K562 (cell line): ENCODE results near the gene MAP1LC3B. TPM values are rescaled to one million over a fixed set of nuclear protein-coding genes. Genes with fewer than 3 reads are reported as not detected.
A peak's percentile ranks its signal among the peaks of the same experiment; 100 is the strongest.

Experiments used
- BMI1 ChIP-seq: fragments of 150-350 bp; IDR thresholded peaks from 2 replicates; pipeline ENCODE4 v1.6.1; 2014; ENCODE audit warnings: low read length
- CBFA2T2 ChIP-seq: fragments of 450-650 bp; conservative IDR thresholded peaks from 2 replicates; pipeline ENCODE4 v1.6.1; 2017; ENCODE audit warnings: mild to moderate bottlenecking
- CREM ChIP-seq: IDR thresholded peaks from 2 replicates; pipeline ENCODE4 v1.6.1; 2014; ENCODE audit warnings: antibody characterized with exemption, low read depth
- GTF2F1 ChIP-seq: IDR thresholded peaks from 2 replicates; pipeline ENCODE4 v1.6.1; 2011; ENCODE audit warnings: low read depth, low read length, improper control_type of control experiment
- JUND ChIP-seq, 2 experiments: IDR thresholded peaks; 2 replicates in 1 of 2; 3 replicates in 1 of 2; pipeline ENCODE4 v1.6.1; 2011; ENCODE audit warnings: borderline replicate concordance in 2 of 2, low read depth in 2 of 2, low read length in 2 of 2, improper control_type of control experiment in 1 of 2, missing biosample characterization in 1 of 2, missing genetic modification characterization in 1 of 2, missing genetic modification reagents in 1 of 2
- KLF13 ChIP-seq: fragments of 450-650 bp; IDR thresholded peaks from 2 replicates; pipeline ENCODE4 v1.6.1; 2016; ENCODE audit warnings: missing genetic modification characterization, low read depth, mild to moderate bottlenecking, missing compliant biosample characterization, moderate library complexity, borderline replicate concordance
- LARP7 ChIP-seq: fragments of 450-650 bp; IDR thresholded peaks from 2 replicates; pipeline ENCODE4 v1.6.1; 2016
- NFRKB ChIP-seq: fragments of 450-650 bp; IDR thresholded peaks from 2 replicates; pipeline ENCODE4 v1.6.1; 2016; ENCODE audit warnings: low read depth
- NFXL1 ChIP-seq: fragments of 450-650 bp; formaldehyde crosslinking; IDR thresholded peaks from 2 replicates; pipeline ENCODE4 v1.4.0; 2021; ENCODE audit warnings: mild to moderate bottlenecking
- NR4A1 ChIP-seq, 2 experiments: fragments of 250-450 bp in 1 of 2; fragments of 450-650 bp in 1 of 2; sonication (Bioruptor Pico) in 1 of 2; IDR thresholded peaks; 2 replicates each; pipeline versions ENCODE4 v1.4.0 to v1.6.1; 2016 to 2020; ENCODE audit warnings: mild to moderate bottlenecking in 2 of 2, missing compliant biosample characterization in 1 of 2, missing genetic modification characterization in 1 of 2, moderate library complexity in 1 of 2
- POLR2AphosphoS5 ChIP-seq: IDR thresholded peaks from 2 replicates; pipeline ENCODE4 v1.6.1; 2011; ENCODE audit warnings: mild to moderate bottlenecking, low read depth, low read length, moderate library complexity; ENCODE audit not compliant: control insufficient read depth, insufficient read depth
- SMAD2 ChIP-seq: fragments of 150-350 bp; IDR thresholded peaks from 2 replicates; pipeline ENCODE4 v1.6.1; 2014; ENCODE audit warnings: low read depth, mild to moderate bottlenecking, low read length
- U2AF1 ChIP-seq: fragments of 200-400 bp; formaldehyde crosslinking; optimal IDR thresholded peaks from 2 replicates; pipeline ENCODE3; 2017; ENCODE audit warnings: mild to moderate bottlenecking, low read depth, low read length, moderate library complexity
- YBX1 ChIP-seq: fragments of 450-650 bp; IDR thresholded peaks from 2 replicates; pipeline ENCODE4 v1.7.1; 2016; ENCODE audit warnings: mild to moderate bottlenecking
- ZC3H4 ChIP-seq: sonication (generic); formaldehyde crosslinking; IDR thresholded peaks from 2 replicates; pipeline ENCODE4 v1.9.0; 2021; ENCODE audit warnings: missing genetic modification reagents, borderline replicate concordance
- ZNF57 ChIP-seq: fragments of 450-650 bp; formaldehyde crosslinking; IDR thresholded peaks from 2 replicates; pipeline ENCODE4 v1.4.0; 2020; ENCODE audit warnings: mild to moderate bottlenecking, moderate library complexity
- ZNF75A ChIP-seq: fragments of 450-650 bp; formaldehyde crosslinking; IDR thresholded peaks from 2 replicates; pipeline ENCODE4 v1.4.0; 2020; ENCODE audit warnings: mild to moderate bottlenecking
- polyA plus RNA-seq, 8 experiments: library from polyadenylated mRNA; depleted of rRNA in 4 of 8; stranded (reverse) in 5 of 8; unstranded in 3 of 8; fragments of >200 nt; fragmentation: Nextera tagmentation in 2 of 8; fragmentation: Illumina TruSeq in 1 of 8; extraction: Ambion mirVana in 2 of 8; extraction: Trizol in 1 of 8; gene quantifications; 2 replicates each; pipeline versions ENCODE4 v1.2.1 to v1.2.3, GENCODE V29; 2011 to 2014; ENCODE audit warnings: inconsistent platforms in 1 of 8, missing spikeins in 1 of 8
- total RNA-seq, 7 experiments: library from RNA; depleted of rRNA in 6 of 7; stranded (reverse); fragments of >200 nt in 6 of 7; fragmentation: Illumina TruSeq in 2 of 7; extraction: Trizol in 2 of 7; gene quantifications; 2 replicates each; pipeline versions ENCODE4 v1.2.1 to v1.2.3, GENCODE V29; 2011 to 2021; ENCODE audit warnings: low replicate concordance in 1 of 7
- TF ChIP-seq, protein P1 (sequence below): fragments of 450-650 bp; formaldehyde crosslinking; IDR thresholded peaks from 2 replicates; pipeline ENCODE4 v1.4.0; 2020; ENCODE audit warnings: mild to moderate bottlenecking, moderate library complexity
- TF ChIP-seq, protein P2 (sequence below), 2 experiments: fragments of 450-650 bp; formaldehyde crosslinking in 1 of 2; IDR thresholded peaks; 2 replicates each; pipeline versions ENCODE4 v1.4.0 to v1.6.1; 2014 to 2020; ENCODE audit warnings: mild to moderate bottlenecking in 2 of 2, borderline replicate concordance in 1 of 2, low read depth in 1 of 2

Gene MAP1LC3B
- total and polyA plus RNA-seq, 9 of the 15 experiments (the other 6 are each of a cell fraction or from before 2014, with no cell fraction given): 16.0 to 81.5 (median 36.7) TPM

DNA sequence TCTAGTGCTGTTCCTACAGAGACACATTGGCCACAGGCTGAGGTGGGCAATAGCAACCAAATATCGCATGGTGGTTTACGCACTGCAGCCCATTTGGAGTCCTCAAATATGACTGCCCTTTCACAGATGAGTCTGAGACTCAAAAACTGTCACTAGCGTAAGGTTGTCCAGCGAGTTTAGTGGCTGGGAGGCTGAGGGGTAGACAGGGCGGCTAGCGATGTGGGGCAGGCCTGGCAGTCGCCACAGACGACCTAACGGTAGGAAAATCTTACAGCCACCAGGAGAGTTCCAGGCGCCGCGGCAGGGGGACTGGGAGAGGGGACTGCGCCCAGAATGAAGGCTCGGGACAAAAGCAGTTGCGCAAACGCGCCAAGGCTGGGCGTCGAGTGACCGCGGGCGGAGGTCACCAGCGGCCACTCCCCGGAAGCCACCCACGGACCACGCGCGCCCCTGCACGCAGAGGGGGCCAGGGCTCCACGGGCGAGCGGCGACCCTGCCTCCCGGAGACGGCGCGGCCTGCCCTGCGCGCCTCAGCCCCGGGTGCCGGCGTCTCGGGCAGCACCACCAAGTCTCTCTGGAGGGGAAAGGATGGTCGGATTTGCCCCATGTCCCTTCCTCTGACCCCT, 699 bp upstream of the MAP1LC3B start (continued):
- TF ChIP-seq, protein P1, sequence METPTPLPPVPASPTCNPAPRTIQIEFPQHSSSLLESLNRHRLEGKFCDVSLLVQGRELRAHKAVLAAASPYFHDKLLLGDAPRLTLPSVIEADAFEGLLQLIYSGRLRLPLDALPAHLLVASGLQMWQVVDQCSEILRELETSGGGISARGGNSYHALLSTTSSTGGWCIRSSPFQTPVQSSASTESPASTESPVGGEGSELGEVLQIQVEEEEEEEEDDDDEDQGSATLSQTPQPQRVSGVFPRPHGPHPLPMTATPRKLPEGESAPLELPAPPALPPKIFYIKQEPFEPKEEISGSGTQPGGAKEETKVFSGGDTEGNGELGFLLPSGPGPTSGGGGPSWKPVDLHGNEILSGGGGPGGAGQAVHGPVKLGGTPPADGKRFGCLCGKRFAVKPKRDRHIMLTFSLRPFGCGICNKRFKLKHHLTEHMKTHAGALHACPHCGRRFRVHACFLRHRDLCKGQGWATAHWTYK: peak; percentile 88
- peak; percentile 76; the same call in 1 of the 2 replicates for TF ChIP-seq NFRKB
- no peak for TF ChIP-seq JUND (IDR thresholded peaks at IDR 0.05; ENCODE audit: borderline replicate concordance, low read depth, low read length)
- peak; percentile 5; the same call in 1 of the 3 replicates for TF ChIP-seq JUND (tag; IDR thresholded peaks at IDR 0.05; ENCODE audit: borderline replicate concordance, low read depth, low read length)
- TF ChIP-seq NR4A1 (CRISPR knock-in tag; IDR thresholded peaks at IDR 0.05): 0 out of 2 replicates have a peak, but pooled peaks have one; percentile 36
- peak; percentile 60 for TF ChIP-seq NR4A1 (tag; IDR thresholded peaks at IDR 0.05)
- TF ChIP-seq, protein P2, sequence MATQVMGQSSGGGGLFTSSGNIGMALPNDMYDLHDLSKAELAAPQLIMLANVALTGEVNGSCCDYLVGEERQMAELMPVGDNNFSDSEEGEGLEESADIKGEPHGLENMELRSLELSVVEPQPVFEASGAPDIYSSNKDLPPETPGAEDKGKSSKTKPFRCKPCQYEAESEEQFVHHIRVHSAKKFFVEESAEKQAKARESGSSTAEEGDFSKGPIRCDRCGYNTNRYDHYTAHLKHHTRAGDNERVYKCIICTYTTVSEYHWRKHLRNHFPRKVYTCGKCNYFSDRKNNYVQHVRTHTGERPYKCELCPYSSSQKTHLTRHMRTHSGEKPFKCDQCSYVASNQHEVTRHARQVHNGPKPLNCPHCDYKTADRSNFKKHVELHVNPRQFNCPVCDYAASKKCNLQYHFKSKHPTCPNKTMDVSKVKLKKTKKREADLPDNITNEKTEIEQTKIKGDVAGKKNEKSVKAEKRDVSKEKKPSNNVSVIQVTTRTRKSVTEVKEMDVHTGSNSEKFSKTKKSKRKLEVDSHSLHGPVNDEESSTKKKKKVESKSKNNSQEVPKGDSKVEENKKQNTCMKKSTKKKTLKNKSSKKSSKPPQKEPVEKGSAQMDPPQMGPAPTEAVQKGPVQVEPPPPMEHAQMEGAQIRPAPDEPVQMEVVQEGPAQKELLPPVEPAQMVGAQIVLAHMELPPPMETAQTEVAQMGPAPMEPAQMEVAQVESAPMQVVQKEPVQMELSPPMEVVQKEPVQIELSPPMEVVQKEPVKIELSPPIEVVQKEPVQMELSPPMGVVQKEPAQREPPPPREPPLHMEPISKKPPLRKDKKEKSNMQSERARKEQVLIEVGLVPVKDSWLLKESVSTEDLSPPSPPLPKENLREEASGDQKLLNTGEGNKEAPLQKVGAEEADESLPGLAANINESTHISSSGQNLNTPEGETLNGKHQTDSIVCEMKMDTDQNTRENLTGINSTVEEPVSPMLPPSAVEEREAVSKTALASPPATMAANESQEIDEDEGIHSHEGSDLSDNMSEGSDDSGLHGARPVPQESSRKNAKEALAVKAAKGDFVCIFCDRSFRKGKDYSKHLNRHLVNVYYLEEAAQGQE (IDR thresholded peaks at IDR 0.05; ENCODE audit: borderline replicate concordance): no peak
- TF ChIP-seq, protein P2 (CRISPR knock-in tag; IDR thresholded peaks at IDR 0.05; ENCODE audit: low read depth): peak; percentile 67; the same call in 1 of the 2 replicates
- TF ChIP-seq ZNF57: no peak
- no peak for TF ChIP-seq CBFA2T2
- no peak for TF ChIP-seq KLF13 (tag)
- 0 out of 2 replicates have a peak, but pooled peaks have one; percentile 56 for TF ChIP-seq NFXL1 (CRISPR knock-in tag)
- TF ChIP-seq BMI1: no peak
- 0 out of 2 replicates have a peak, but pooled peaks have one; percentile 11 for TF ChIP-seq POLR2AphosphoS5
- TF ChIP-seq SMAD2: no peak
- no peak for TF ChIP-seq U2AF1
- 0 out of 2 replicates have a peak, but pooled peaks have one; percentile 13 for TF ChIP-seq CREM
- no peak for TF ChIP-seq GTF2F1
- TF ChIP-seq ZNF75A (CRISPR knock-in tag): peak; percentile 36; the same call in 1 of the 2 replicates
- no peak for TF ChIP-seq LARP7
- no peak for TF ChIP-seq YBX1
- TF ChIP-seq ZC3H4 (CRISPR knock-in tag): peak; percentile 97; the same call in 1 of the 2 replicates
